A549 (cell line): ENCODE measurements around the gene SLC41A1. TPM values are rescaled to one million over a fixed set of nuclear protein-coding genes. Genes with fewer than 3 reads are reported as not detected.
"Not testable (repeated sequence)": the region's sequence is repeated elsewhere in the genome, so short reads cannot be mapped to it uniquely, and the experiment has no call there.

Experiments
- ATAC-seq, 2 experiments: fragments of 200-7000 bp in 1 of 2; fragments of >200 bp in 1 of 2; cut with Nextera tagmentation in 1 of 2; cut with Tn5 transposase in 1 of 2; 3 replicates each; pipeline versions ENCODE4 v1.8.0 to v1.9.1; 2018 to 2020; ENCODE audit warnings: mild to moderate bottlenecking in 1 of 2, moderate library complexity in 1 of 2
- CTCF ChIA-PET: fragments of 300-600 bp; sonication (Branson Sonifier 250); formaldehyde crosslinking; extraction: SDS; loops from one replicate; lab custom pipeline; 2021; ENCODE audit warnings: antibody characterized with exemption, inconsistent platforms; lab: Yijun Ruan, JAX
- POLR2A ChIA-PET: fragments of 350-600 bp; formaldehyde crosslinking; extraction: SDS; loops from one replicate; lab custom pipeline; 2021; ENCODE audit warnings: antibody characterized with exemption, inconsistent platforms; lab: Yijun Ruan, JAX
- DNase-seq, 2 experiments: peaks; one replicate each; pipeline versions ENCODE4 v3.0.0 to v3.0.0-alpha.2; 2011 to 2016; ENCODE audit warnings: low read depth in 1 of 2, low spot score in 1 of 2
- FAIRE-seq: peaks from 2 replicates; lab custom pipeline; 2011; peaks lifted over from hg19 to GRCh38; lab: Jason Lieb, UNC
- H3K27ac ChIP-seq, 2 experiments: fragments of >200 bp; sonication (Bioruptor Twin); formaldehyde crosslinking; 3 replicates each; pipeline ENCODE4 v1.5.1; 2016 to 2017
- H3K4me1 ChIP-seq: fragments of >200 bp; sonication (Bioruptor Twin); formaldehyde crosslinking; 3 replicates; pipeline ENCODE4 v1.6.1; 2016
- H3K4me2 ChIP-seq: fragments of >200 bp; sonication (Bioruptor Twin); formaldehyde crosslinking; 3 replicates; pipeline ENCODE4 v1.6.1; 2016
- H3K4me3 ChIP-seq: fragments of >200 bp; sonication (Bioruptor Twin); formaldehyde crosslinking; 3 replicates; pipeline ENCODE4 v1.5.1; 2016
- H3K9me3 ChIP-seq: fragments of >200 bp; sonication (Bioruptor Twin); formaldehyde crosslinking; 3 replicates; pipeline ENCODE4 v1.6.1; 2016
- ATOH8 ChIP-seq: fragments of 250-450 bp; sonication (Bioruptor Pico); IDR thresholded peaks from 2 replicates; pipeline ENCODE4 v1.5.0; 2020; ENCODE audit warnings: low read depth, mild to moderate bottlenecking, moderate library complexity
- BCL3 ChIP-seq: fragments of >200 bp; sonication (Bioruptor Twin); formaldehyde crosslinking; IDR thresholded peaks from 3 replicates; pipeline ENCODE4 v1.6.1; 2016
- CHD2 ChIP-seq: fragments of 150-350 bp; IDR thresholded peaks from 2 replicates; pipeline ENCODE4 v1.6.1; 2014; ENCODE audit warnings: low read length; ENCODE audit not compliant: partially characterized antibody
- CHD4 ChIP-seq: fragments of 200-600 bp; sonication (generic); IDR thresholded peaks from 2 replicates; pipeline ENCODE4 v1.6.1; 2016; ENCODE audit warnings: antibody characterized with exemption, mild to moderate bottlenecking, borderline replicate concordance
- FOSB ChIP-seq: fragments of 250-450 bp; sonication (Bioruptor Pico); IDR thresholded peaks from 2 replicates; pipeline ENCODE4 v1.5.0; 2020; ENCODE audit warnings: mild to moderate bottlenecking, moderate library complexity
- FOSL2 ChIP-seq, 2 experiments: fragments of 450-650 bp in 1 of 2; fragments of >200 bp in 1 of 2; sonication (Bioruptor Twin) in 1 of 2; formaldehyde crosslinking; IDR thresholded peaks; 2 replicates each; pipeline versions ENCODE4 v1.5.0 to v1.6.1; 2016 to 2020; ENCODE audit warnings: mild to moderate bottlenecking in 1 of 2, moderate library complexity in 1 of 2
- GATA3 ChIP-seq: IDR thresholded peaks from 2 replicates; pipeline ENCODE4 v1.6.1; 2012; ENCODE audit warnings: borderline replicate concordance
- HOXA7 ChIP-seq: fragments of 250-450 bp; sonication (Bioruptor Pico); IDR thresholded peaks from 2 replicates; pipeline ENCODE4 v1.5.0; 2020; ENCODE audit warnings: mild to moderate bottlenecking, moderate library complexity
- JUN ChIP-seq, 2 experiments: fragments of >200 bp; sonication (Bioruptor Twin); formaldehyde crosslinking; IDR thresholded peaks; 2 replicates in 1 of 2; 3 replicates in 1 of 2; pipeline ENCODE4 v1.6.1; 2016 to 2017
- JUNB ChIP-seq: fragments of >200 bp; sonication (Bioruptor Twin); formaldehyde crosslinking; IDR thresholded peaks from 2 replicates; pipeline ENCODE4 v1.6.1; 2016
- KDM1A ChIP-seq: fragments of 200-600 bp; sonication (generic); IDR thresholded peaks from 2 replicates; pipeline ENCODE4 v1.6.1; 2016; ENCODE audit warnings: low read depth, mild to moderate bottlenecking
- MAX ChIP-seq: IDR thresholded peaks from 2 replicates; pipeline ENCODE4 v1.6.1; 2012
- MAZ ChIP-seq: fragments of 150-350 bp; IDR thresholded peaks from 2 replicates; pipeline ENCODE4 v1.6.1; 2014; ENCODE audit warnings: antibody characterized with exemption, low read depth, low read length, borderline replicate concordance
- NPAS2 ChIP-seq: fragments of 250-450 bp; sonication (Bioruptor Pico); IDR thresholded peaks from 2 replicates; pipeline ENCODE4 v1.8.0; 2022; ENCODE audit warnings: mild to moderate bottlenecking, moderate library complexity, borderline replicate concordance
- PBX3 ChIP-seq: IDR thresholded peaks from 2 replicates; pipeline ENCODE4 v1.6.1; 2012
- REST ChIP-seq: fragments of 200-600 bp; sonication (generic); IDR thresholded peaks from 2 replicates; pipeline ENCODE4 v1.6.1; 2016; ENCODE audit warnings: antibody characterized with exemption, mild to moderate bottlenecking, moderate library complexity
- RNF2 ChIP-seq: fragments of 200-600 bp; sonication (generic); IDR thresholded peaks from 2 replicates; pipeline ENCODE4 v1.6.1; 2016; ENCODE audit warnings: low read depth, mild to moderate bottlenecking, antibody characterized with exemption, moderate library complexity, borderline replicate concordance
- SMC3 ChIP-seq: fragments of >200 bp; sonication (Bioruptor Twin); formaldehyde crosslinking; IDR thresholded peaks from 3 replicates; pipeline ENCODE4 v1.6.1; 2018; ENCODE audit warnings: inconsistent platforms
- TFCP2L1 ChIP-seq: fragments of 250-450 bp; sonication (Bioruptor Pico); IDR thresholded peaks from 2 replicates; pipeline ENCODE4 v1.5.0; 2021; ENCODE audit warnings: mild to moderate bottlenecking
- WGBS: methylation state at CpG from one replicate; pipeline ENCODE4 v1.1.6; 2017; ENCODE audit errors: missing lambda C conversion rate; 5-methylcytosine and 5-hydroxymethylcytosine counted together
- polyA plus RNA-seq, 4 experiments: library from polyadenylated mRNA; depleted of rRNA in 3 of 4; stranded (reverse); fragments of >200 nt; fragmentation: RNase III in 1 of 4; extraction: RNeasy Plus Mini Kit Qiagen cat#74134 plus additional on column Dnase treatment in 1 of 4; gene quantifications; 2 replicates in 3 of 4; 3 replicates in 1 of 4; pipeline ENCODE4 v1.2.3, GENCODE V29; 2011 to 2017

Gene SLC41A1
- polyA plus RNA-seq, 2 of the 4 experiments (the other 2 are of a cell fraction) = 25.6 to 26.0 TPM

GRCh38 chr1:205858141-205858961, 45.4 kb upstream of the SLC41A1 start:
- POLR2A ChIA-PET = no interaction called here

GRCh38 chr1:205857501-205857900, 44.5 kb upstream of the SLC41A1 start:
- WGBS = 23% methylated on average over 2 of the region's 2 CpGs
- FAIRE-seq, H3K4me1 ChIP-seq, DNase-seq, POLR2A ChIA-PET, H3K27ac ChIP-seq, ATAC-seq, H3K4me3 ChIP-seq, H3K4me2 ChIP-seq: not testable (repeated sequence)
- H3K9me3 ChIP-seq = peaks cover 15% of the 10 kb centered on the region; the same call in 2 of the 3 replicates
- CTCF ChIA-PET = interaction anchor here (1.0 to 1.9 kb wide), 3 partner anchors 28 to 120 kb away, joined by 3 to 6 read pairs (median 6); no protein-coding TSS in a partner anchor

More at GRCh38 chr1:205858141-205858961, 45.4 kb upstream of the SLC41A1 start:
- TF ChIP-seq TFCP2L1 (no peak), PBX3 (no peak), FOSB (CRISPR knock-in tag) (no peak), FOSL2 (IDR thresholded peaks at IDR 0.05) (no peak), FOSL2 (CRISPR knock-in tag; IDR thresholded peaks at IDR 0.05) (no peak), NPAS2 (CRISPR knock-in tag) (no peak), CHD2 (no peak), MAX (no peak), CHD4 (no peak), JUN (IDR thresholded peaks at IDR 0.05) (no peak), JUNB (no peak), SMC3 (no peak), HOXA7 (CRISPR knock-in tag) (no peak), REST (no peak), ATOH8 (CRISPR knock-in tag) (no peak), BCL3 (no peak), KDM1A (no peak), GATA3 (no peak), RNF2 (no peak), MAZ (no peak)
- FAIRE-seq (no peak), DNase-seq (no peak), ATAC-seq (no peak)
- Histone ChIP-seq H3K9me3 (0 out of 3 replicates have a peak, but pooled peaks cover 9% of the 10 kb centered on the region), H3K27ac (no peak overlapping the region), H3K4me1 (no peaks in the 10 kb centered on the region), H3K4me3 (no peak overlapping the region), H3K4me2 (peak overlapping the region; percentile 28; the same call in 2 of the 3 replicates)
- WGBS = 31% methylated on average over 6 of the region's 6 CpGs
- CTCF ChIA-PET = interaction anchor here (1.2 to 1.8 kb wide), 3 partner anchors 8 to 66 kb away, joined by 3 to 6 read pairs (median 4); no protein-coding TSS in a partner anchor
